Body of pancreas (tissue), 4 donors: ENCODE data around the gene ONECUT1. TPM values are rescaled to one million over a fixed set of nuclear protein-coding genes. Genes with fewer than 3 reads are reported as not detected.

Experiments used
- ATAC-seq: fragments of 150-250 bp; one replicate; pipeline ENCODE4 v1.9.1; 2016
- DNase-seq, 4 donors: peaks; one replicate each; pipeline ENCODE4 v3.0.0-alpha.2; 2019
- H3K27ac ChIP-seq, 4 donors: fragments of 200-600 bp; sonication (generic); 1 replicate in 3 of 4; 2 replicates in 1 of 4; pipeline versions ENCODE4 v1.5.1 to v1.6.1; 2016 to 2019; ENCODE audit warnings: mild to moderate bottlenecking in 1 of 4, mixed read lengths in 1 of 4, moderate library complexity in 1 of 4
- H3K27me3 ChIP-seq, 2 donors: fragments of 200-600 bp; sonication (generic); one replicate each; pipeline ENCODE4 v1.6.0; 2016; ENCODE audit warnings: mild to moderate bottlenecking in 1 of 2
- H3K36me3 ChIP-seq, 2 donors: fragments of 200-600 bp; sonication (generic); replicated peaks in 1 of 2; 2 replicates each; pipeline ENCODE4 v1.5.1; 2016; ENCODE audit warnings: low read depth in 2 of 2; ENCODE audit not compliant: insufficient read depth in 1 of 2
- H3K4me1 ChIP-seq: fragments of 200-600 bp; sonication (generic); one replicate; pipeline ENCODE4 v1.6.0; 2016
- H3K4me3 ChIP-seq, 2 donors: fragments of 200-600 bp; sonication (generic); 1 replicate in 1 of 2; 2 replicates in 1 of 2; pipeline ENCODE4 v1.5.1; 2016 to 2019
- H3K9me3 ChIP-seq, 3 donors: fragments of 200-600 bp; sonication (generic); 1 replicate in 2 of 3; 2 replicates in 1 of 3; pipeline ENCODE4 v1.5.1; 2016
- POLR2A ChIP-seq, 3 donors: fragments of 450-650 bp; IDR thresholded peaks; one replicate each; pipeline ENCODE4 v1.6.1; 2016; ENCODE audit warnings: antibody characterized with exemption in 3 of 3, mild to moderate bottlenecking in 2 of 3
- WGBS, 2 donors: methylation state at CpG; one replicate each; pipeline ENCODE4 v1.1.5; 2017; 5-methylcytosine and 5-hydroxymethylcytosine counted together
- intact Hi-C: fragments of 100-400 bp; cut with DNase I; formaldehyde crosslinking; loops from one replicate; pipeline ENCODE4 v1.15.1; 2023
- total RNA-seq, 2 donors: library from RNA; depleted of rRNA; stranded (reverse); fragments of >200 nt; gene quantifications; one replicate each; pipeline ENCODE4 v1.1.0, GENCODE V29; 2016
- TF ChIP-seq, protein P1 (sequence below), 7 experiments: fragments of 450-650 bp in 4 of 7; fragments of 200-600 bp in 3 of 7; sonication (generic) in 3 of 7; IDR thresholded peaks; one replicate each; pipeline ENCODE4 v1.5.1; 2016 to 2019; ENCODE audit warnings: antibody characterized with exemption in 7 of 7

Gene ONECUT1
- total RNA-seq, 2 donors from 2014 or later = 68.0 to 126 TPM

GRCh38 chr15:52804526-52805081, 14.5 kb upstream of the ONECUT1 start:
- Histone ChIP-seq H3K27ac (peak overlapping the region in 3 of 4 donors; percentile 77 to 92 (median 78)), H3K4me3 (peak overlapping the region in 1 of 2 donors; percentile 12), H3K27me3 (no peaks in the 10 kb centered on the region), H3K4me1 (peaks cover 62% of the 10 kb centered on the region), H3K36me3 (no peaks in the 10 kb centered on the region), H3K9me3 (no peaks in the 10 kb centered on the region)
- intact Hi-C loops = no loop called here
- DNase-seq (no peak), ATAC-seq (peak; percentile 8)
- TF ChIP-seq POLR2A (IDR thresholded peaks at IDR 0.05) = peak in 1 of 3 donors; percentile 9
- TF ChIP-seq, protein P1, sequence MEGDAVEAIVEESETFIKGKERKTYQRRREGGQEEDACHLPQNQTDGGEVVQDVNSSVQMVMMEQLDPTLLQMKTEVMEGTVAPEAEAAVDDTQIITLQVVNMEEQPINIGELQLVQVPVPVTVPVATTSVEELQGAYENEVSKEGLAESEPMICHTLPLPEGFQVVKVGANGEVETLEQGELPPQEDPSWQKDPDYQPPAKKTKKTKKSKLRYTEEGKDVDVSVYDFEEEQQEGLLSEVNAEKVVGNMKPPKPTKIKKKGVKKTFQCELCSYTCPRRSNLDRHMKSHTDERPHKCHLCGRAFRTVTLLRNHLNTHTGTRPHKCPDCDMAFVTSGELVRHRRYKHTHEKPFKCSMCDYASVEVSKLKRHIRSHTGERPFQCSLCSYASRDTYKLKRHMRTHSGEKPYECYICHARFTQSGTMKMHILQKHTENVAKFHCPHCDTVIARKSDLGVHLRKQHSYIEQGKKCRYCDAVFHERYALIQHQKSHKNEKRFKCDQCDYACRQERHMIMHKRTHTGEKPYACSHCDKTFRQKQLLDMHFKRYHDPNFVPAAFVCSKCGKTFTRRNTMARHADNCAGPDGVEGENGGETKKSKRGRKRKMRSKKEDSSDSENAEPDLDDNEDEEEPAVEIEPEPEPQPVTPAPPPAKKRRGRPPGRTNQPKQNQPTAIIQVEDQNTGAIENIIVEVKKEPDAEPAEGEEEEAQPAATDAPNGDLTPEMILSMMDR (IDR thresholded peaks at IDR 0.05) = no peak
- WGBS, 2 donors = 6 to 11% methylated on average over 25 of the region's 25 CpGs

DNA sequence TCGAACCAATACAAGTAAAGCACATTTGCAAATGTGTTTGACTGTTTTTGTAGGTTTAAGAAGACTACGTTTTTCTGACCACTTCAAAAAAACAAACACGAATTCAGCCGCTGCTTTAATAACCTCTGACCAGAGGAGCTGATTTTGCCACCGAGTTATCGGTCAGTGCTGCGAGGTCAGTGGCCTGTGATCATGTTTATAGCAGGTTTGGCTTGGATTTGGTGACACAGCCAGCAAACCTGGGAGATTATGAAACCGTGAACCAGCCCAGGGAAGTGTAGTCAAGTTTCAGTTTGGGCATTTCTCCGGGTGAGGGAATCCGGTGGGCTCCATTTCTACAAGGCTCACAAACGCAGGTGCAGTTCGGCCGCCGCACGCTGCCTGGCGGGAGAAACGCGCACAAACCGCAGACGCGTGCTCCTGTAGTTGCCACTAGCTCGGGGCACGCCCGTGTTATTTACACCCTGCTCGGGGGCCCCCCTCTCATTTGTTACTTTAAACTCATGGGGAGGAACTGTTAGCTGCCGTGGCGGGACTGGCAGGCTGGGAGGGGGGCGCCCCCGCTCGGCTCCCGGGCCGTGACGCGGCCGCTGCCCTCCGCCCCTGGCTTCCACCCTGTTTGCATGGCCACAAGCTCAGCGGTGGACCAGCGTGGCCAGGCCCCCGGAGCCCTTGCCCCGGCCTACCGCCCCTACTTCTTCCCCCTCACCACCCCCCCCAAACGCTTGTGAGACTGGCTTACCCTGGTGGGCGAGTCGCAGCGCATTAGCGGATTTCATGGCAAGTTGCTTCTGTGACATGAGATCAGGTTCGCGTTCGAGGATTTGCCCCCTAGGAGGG, 13.6 kb upstream of the ONECUT1 start:
- Histone ChIP-seq H3K27me3 (no peaks in the 10 kb centered on the region), H3K27ac (peak overlapping the region; percentile 73 to 92 (median 78)), H3K4me3 (no peak overlapping the region), H3K4me1 (peaks cover 56% of the 10 kb centered on the region), H3K9me3 (no peaks in the 10 kb centered on the region), H3K36me3 (no peaks in the 10 kb centered on the region)
- intact Hi-C loops = no loop called here
- TF ChIP-seq, protein P1 (IDR thresholded peaks at IDR 0.05) = no peak
- peak in 2 of 3 donors; percentile 44 to 50 for TF ChIP-seq POLR2A (IDR thresholded peaks at IDR 0.05)
- WGBS, 2 donors = 11 to 13% methylated on average over 34 to 49 of the region's 49 CpGs
- ATAC-seq = peak; percentile 31
- peak in 3 of 4 donors; percentile 35 to 56 (median 40) for DNase-seq

GRCh38 chr15:52803108-52803466, 13.0 kb upstream of the ONECUT1 start:
- H3K27ac ChIP-seq = peak overlapping the region; percentile 73 to 92 (median 78)
- no peak overlapping the region for H3K4me3 ChIP-seq
- DNase-seq = no peak
- 23 to 29% methylated on average over 8 of the region's 8 CpGs for WGBS, 2 donors
- H3K4me1 ChIP-seq = peaks cover 53% of the 10 kb centered on the region
- intact Hi-C loops = no loop called here
- no peaks in the 10 kb centered on the region for H3K36me3 ChIP-seq
- no peaks in the 10 kb centered on the region for H3K27me3 ChIP-seq
- TF ChIP-seq, protein P1 (IDR thresholded peaks at IDR 0.05) = no peak
- TF ChIP-seq POLR2A (IDR thresholded peaks at IDR 0.05) = no peak
- no peaks in the 10 kb centered on the region for H3K9me3 ChIP-seq
- no peak for ATAC-seq

- no peak overlapping the region for H3K27ac ChIP-seq
- TF ChIP-seq POLR2A (IDR thresholded peaks at IDR 0.05) = no peak
- TF ChIP-seq, protein P1 (IDR thresholded peaks at IDR 0.05) = no peak
- WGBS, 2 donors = 47 to 57% methylated on average over 2 of the region's 2 CpGs
- H3K4me3 ChIP-seq = no peak overlapping the region
- peaks cover 57% of the 10 kb centered on the region for H3K4me1 ChIP-seq
- no peaks in the 10 kb centered on the region for H3K27me3 ChIP-seq
- H3K36me3 ChIP-seq = no peaks in the 10 kb centered on the region
- no peaks in the 10 kb centered on the region for H3K9me3 ChIP-seq
- intact Hi-C loops = no loop called here
- no peak for DNase-seq
- ATAC-seq = no peak
These were observed 12.0 kb upstream of the ONECUT1 start for GRCh38 chr15:52802110-52802509.
